Measurements from ENCODE around the gene TSPAN4.

The TSPAN4 gene

GRCh38 chr11:914747-915501 is 72.3 kb downstream of the TSPAN4 start:
- no peak overlapping the region for H3K4me3 ChIP-seq (ENCODE audit: low read depth, low read length)
- H3K9me3 ChIP-seq (ENCODE audit: control insufficient read depth, insufficient read depth, low read depth, low read length) = no peaks in the 10 kb centered on the region
- no peaks in the 10 kb centered on the region for H3K36me3 ChIP-seq (ENCODE audit: control insufficient read depth in 2 of 2, insufficient read depth in 1 of 2, low read length in 2 of 2)
- no peak for TF ChIP-seq ZNF639 (tag by site-specific recombination; IDR thresholded peaks at IDR 0.05)
- no peak for TF ChIP-seq ZBTB26 (tag by site-specific recombination; optimal IDR thresholded peaks at IDR 0.05)
- no peak for TF ChIP-seq ZIC2 (tag by site-specific recombination; IDR thresholded peaks at IDR 0.05)
- no peak for TF ChIP-seq ZNF133 (tag by site-specific recombination; IDR thresholded peaks at IDR 0.05)
- no peak for TF ChIP-seq ZNF791 (tag by site-specific recombination; IDR thresholded peaks at IDR 0.05)
- no peak for TF ChIP-seq ZNF837 (tag by site-specific recombination; IDR thresholded peaks at IDR 0.05)
- no peak for TF ChIP-seq ZNF580 (tag by site-specific recombination; IDR thresholded peaks at IDR 0.05)
- TF ChIP-seq ZBTB7A (tag by site-specific recombination; IDR thresholded peaks at IDR 0.05; ENCODE audit: low read depth) = no peak
- no peak for TF ChIP-seq ZNF169 (tag by site-specific recombination; IDR thresholded peaks at IDR 0.05)
- no peak for TF ChIP-seq KLF8 (tag by site-specific recombination; IDR thresholded peaks at IDR 0.05)
- no peak for TF ChIP-seq ZNF239 (tag by site-specific recombination; IDR thresholded peaks at IDR 0.05)
- no peak for TF ChIP-seq BCL11A (tag by site-specific recombination; IDR thresholded peaks at IDR 0.05; ENCODE audit: low read depth)
- TF ChIP-seq ZNF175 (tag by site-specific recombination; IDR thresholded peaks at IDR 0.05) = no peak
- TF ChIP-seq ZNF174 (tag by site-specific recombination; IDR thresholded peaks at IDR 0.05) = no peak
- no peak for TF ChIP-seq ZNF560 (tag by site-specific recombination; IDR thresholded peaks at IDR 0.05; ENCODE audit: borderline replicate concordance)
- TF ChIP-seq ZNF248 (tag by site-specific recombination; IDR thresholded peaks at IDR 0.05) = no peak
- no peak for TF ChIP-seq YY1 (tag by site-specific recombination; IDR thresholded peaks at IDR 0.05)
- no peak for TF ChIP-seq KLF17 (tag by site-specific recombination; IDR thresholded peaks at IDR 0.05)
- TF ChIP-seq OSR2 (tag by site-specific recombination; IDR thresholded peaks at IDR 0.05) = no peak
- TF ChIP-seq SP3 (tag by site-specific recombination; IDR thresholded peaks at IDR 0.05) = no peak
- ChIA-PET POLR2A (interaction anchor here (0.6 kb wide), 1 partner anchor 24 kb away, joined by 4 read pairs; no protein-coding TSS in a partner anchor), CTCF (interaction anchor here (0.6 to 0.8 kb wide), 3 partner anchors 10 to 941 kb away, joined by 3 to 4 read pairs (median 3); no protein-coding TSS in a partner anchor)
- H3K27ac ChIP-seq (ENCODE audit: extremely low read depth, low read depth, low read length) = no peak overlapping the region
- H3K4me1 ChIP-seq (ENCODE audit: control insufficient read depth, insufficient read depth, low read length) = no peaks in the 10 kb centered on the region

All from HEK293 (cell line).